HG02642 (cell line): ENCODE measurements around the gene C10orf95.
"Not testable (repeated sequence)": the region's sequence is repeated elsewhere in the genome, so short reads cannot be mapped to it uniquely, and the experiment has no call there.

Experiments
- ATAC-seq: cut with Tn5 transposase; IDR thresholded peaks from one replicate; pipeline ENCODE4 v1.9.1; 2021; ENCODE audit warnings: mild to moderate bottlenecking; ENCODE audit not compliant: unreplicated experiment, poor library complexity

The C10orf95 gene

DNA sequence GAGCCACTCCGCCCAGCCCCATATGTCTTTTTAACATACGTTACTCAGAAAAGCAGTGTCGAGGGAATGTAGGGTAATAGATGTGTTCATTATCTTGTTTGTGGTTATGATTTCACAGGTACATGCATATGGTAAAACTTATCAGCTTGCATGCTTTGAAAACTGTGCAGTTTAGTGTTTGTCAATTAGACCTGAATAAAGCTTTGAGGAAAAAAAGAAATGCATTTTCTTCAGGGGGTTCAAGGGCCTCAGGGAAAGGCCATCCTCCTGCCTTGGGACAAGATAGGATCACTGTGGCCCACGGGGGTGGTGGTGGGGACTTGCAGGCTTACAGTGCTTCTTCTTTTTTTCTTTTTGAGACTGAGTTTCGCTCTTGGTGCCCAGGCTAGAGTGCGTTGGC is 16.0 kb upstream of the C10orf95 start:
- ATAC-seq = no peak

- ATAC-seq = no peak
Observed at GRCh38 chr10:102465466-102465865, 14.1 kb upstream of the C10orf95 start.

DNA sequence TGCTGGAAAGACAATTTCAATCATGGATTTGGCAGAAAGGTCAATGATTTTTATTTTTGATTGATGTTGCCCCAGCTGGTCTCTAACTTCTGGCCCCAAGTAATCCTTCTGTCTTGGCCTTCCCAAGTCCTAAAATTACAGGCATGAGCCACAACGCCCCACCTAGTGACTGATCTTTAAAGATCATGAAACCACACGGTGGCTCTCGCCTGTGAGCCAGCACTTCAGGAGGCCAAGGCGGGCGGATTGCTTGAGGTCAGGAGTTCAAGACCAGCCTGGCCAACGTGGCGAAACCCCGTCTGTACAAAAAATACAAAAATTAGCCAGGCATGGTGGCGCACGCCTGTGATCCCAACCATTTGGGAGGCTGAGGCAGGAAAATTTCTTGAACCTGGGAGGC is 12.6 kb upstream of the C10orf95 start:
- no peak for ATAC-seq

GRCh38 chr10:102462512-102463054 is 11.2 kb upstream of the C10orf95 start:
- no peak for ATAC-seq

DNA sequence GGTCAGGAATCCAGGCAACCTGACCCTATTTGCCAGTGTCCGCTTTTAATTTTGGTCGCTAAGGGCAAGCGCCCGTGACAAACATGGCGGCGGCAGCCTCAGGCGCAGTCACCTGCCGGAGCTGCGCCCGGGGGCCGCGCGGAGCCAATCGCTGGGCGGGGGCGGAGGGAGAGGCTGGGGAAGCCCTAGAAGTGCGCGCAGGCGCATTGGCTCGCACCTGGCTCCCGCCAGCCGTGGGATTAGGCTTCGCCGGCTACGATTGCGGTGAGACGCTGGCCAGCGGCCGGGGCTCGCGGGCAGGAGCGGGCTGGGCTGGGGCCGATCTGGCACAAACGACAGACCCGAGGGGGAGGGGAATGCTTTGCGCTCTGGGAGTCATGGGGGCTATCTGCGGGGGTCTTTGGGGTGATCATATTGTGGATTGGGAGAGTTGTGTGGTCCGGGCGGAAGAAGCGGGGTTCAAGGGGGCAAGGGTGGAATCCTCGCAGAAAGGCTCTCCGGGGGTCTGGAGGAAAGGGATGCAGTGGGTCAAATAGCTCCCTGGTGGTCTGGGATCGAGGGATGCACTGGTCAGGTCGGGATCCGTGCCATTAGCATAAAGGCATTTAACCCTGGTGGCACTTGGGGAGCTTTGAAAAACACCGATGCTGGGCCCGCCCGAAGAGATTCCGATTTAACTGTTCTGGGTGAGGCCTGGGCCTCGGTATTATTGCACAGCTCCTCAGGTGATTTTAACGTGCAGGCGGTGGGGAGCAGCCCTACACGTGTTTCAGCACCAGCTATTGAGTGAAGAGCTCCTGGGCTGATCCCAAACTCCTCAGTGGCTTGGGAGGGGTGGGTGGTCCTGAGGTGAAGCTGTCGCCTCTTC is 10.1 kb upstream of the C10orf95 start:
- ATAC-seq = peak; percentile 92

DNA sequence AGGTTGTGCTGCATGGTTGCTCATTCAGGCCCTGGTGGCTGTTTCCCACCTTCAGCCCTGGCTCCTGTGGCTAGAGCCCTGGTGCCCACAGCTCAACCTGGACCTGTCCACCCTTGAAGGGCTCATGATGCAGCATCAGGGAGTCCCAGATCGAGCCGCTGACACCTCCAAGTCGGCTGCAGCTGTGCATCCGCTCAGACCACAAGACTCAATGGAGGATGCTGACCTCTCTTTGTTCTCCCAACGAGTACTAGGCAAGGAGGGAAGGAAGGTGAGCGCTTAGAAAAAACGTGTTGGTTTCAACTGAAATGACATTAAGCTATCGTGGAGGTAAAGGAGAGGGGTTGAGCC is 9.5 kb upstream of the C10orf95 start:
- peak; percentile 29 for ATAC-seq

GRCh38 chr10:102458656-102459055 is 7.3 kb upstream of the C10orf95 start:
- no peak for ATAC-seq

- ATAC-seq = no peak
Observed at GRCh38 chr10:102457591-102458150, 6.3 kb upstream of the C10orf95 start.

GRCh38 chr10:102455893-102456471 is 4.6 kb upstream of the C10orf95 start:
- ATAC-seq = no peak

GRCh38 chr10:102454662-102455487 is 3.5 kb upstream of the C10orf95 start:
- not testable (repeated sequence) for ATAC-seq

DNA sequence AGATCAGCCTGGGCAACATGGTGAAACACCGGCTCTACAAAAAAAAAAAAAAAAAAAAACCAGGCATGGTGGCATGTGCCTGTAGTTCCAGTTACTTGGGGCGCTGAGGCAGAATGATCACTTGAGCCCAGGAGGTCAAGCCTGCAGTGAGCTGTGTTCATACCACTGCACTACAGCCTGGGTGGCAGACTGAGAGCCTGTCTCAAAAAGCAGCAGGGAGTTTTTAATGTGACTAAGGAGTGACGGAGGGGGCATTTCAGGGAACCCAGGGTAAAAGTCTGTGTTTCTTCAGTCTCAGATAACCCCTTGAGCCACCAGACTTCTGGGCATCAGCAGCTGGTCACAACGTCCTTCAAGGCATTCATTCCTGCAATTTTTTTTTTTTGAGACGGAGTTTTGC is 2.2 kb upstream of the C10orf95 start:
- ATAC-seq = no peak

DNA sequence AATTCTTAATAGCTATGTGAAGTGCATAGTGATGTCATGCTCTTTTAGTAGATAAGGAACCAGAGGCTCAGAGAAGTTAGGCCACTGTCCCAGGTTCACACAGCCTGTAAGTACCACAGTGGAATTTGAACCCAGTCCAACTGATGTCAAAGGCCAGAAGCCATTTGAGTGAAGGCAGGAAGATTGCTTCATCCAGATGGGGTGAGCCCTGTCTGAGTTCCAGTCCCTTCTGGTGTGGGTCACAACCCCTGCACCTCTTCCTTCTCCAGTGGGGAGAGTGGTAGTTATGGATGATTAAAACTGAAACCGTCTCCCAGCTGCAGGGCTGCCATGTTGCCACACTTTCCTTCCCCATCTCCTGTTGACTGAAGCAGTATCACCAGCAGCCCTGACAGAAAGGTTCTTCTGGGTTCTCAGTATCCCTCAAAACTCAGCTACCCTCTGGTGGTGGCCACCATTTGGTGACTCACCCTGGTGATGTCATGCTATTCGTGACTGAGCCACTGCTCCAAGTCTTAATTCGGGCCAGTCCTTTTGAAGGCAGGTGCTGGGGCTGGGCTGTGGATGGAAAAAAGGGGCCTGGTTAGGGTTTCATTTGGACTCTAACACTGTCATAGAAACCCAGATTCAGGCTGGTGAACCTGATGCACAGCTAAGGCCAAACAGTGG is 1.5 kb upstream of the C10orf95 start:
- no peak for ATAC-seq

GRCh38 chr10:102450374-102451104 is 804 bp downstream of the C10orf95 start:
- peak; percentile 79 for ATAC-seq

DNA sequence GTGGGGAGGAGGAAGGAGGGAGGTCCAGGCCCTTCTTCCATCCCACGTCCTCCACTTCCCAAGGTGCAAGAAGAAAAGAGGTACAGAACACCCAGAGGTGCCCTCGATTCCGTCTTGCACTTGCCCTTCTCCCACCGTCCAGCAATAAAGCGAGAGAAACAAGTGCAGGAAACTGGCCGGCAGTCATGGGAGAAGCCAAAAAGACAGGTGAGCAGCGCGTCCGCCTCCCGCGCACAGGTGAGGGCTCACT is 1.3 kb downstream of the C10orf95 start:
- ATAC-seq = no peak

DNA sequence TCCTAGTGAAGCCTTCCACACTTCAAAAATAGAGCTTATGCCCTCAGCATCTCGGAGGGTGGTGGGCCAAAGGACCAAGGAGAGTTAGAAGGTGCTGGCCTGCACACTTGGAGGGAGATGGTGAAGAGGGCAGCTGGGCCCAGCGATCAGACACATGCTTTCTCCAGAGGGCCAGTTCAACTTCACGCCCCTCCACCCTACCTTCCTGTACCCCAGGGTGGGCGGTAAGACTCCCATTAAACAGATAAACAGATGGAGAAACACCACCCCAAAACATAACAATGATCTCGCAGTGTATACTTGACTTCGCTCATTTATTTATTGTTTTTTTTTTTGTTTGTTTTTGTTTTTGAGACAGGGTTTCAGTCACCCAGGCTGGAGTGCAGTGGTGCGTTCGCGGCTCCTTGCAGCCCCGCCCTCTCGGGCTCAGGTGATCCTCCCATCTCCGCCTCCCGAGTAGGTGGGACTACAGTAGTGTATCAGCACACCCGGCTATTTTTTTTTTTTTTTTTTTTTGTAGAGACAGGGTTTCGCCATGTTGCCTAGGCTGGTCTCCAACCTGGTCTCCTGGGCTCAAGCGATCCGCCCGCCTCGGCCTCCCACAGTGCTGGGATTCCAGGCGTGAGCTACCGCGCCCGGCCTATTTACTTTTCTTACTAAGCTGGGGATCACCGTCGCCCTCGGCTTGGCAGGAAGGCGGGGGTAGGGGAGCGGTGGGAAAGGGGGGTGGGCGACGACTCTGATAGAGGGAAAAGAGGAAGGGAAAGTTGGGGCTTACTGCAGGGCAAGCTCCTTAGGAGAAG is 1.8 kb downstream of the C10orf95 start:
- ATAC-seq = peak; percentile 58

DNA sequence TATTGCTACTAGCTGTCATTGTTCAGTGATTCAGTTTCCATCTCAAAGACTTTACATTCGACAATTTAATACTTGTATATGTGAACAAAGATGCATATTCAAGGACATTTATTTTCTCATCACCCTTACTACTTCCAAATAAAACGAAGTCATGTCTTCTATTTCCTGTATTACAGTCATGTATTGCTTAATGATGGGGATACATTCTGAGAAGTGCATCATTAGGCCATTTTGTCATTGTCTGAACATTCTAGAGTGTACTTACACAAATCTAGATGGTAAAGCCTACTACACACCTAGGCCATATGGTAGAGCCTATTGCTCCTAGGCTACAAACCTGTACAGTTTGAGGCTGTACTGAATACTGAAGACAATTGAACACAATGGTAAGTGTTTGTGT is 6.5 kb downstream of the C10orf95 start:
- no peak for ATAC-seq

- ATAC-seq = no peak
Observed at GRCh38 chr10:102438374-102438773, 13.0 kb downstream of the C10orf95 start.

DNA sequence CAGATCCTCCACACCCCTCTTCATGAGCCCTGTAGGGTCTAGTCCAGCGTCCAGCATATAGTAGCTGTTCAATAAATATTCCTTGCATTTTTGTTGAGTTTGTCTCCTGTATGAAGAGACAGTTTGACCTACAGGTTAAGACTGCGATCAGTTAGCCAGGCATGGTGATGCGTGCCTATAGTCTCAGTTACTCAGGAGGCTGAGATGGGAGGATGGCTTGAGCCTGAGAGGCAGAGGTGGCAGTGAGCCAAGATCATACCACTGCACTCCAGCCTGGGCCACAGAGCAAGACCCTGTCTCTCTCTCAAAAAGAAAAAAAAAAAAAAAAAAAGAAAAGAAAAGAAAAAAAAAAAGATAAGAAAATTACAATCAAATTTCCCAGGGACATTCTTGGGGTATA is 13.8 kb downstream of the C10orf95 start:
- no peak for ATAC-seq

GRCh38 chr10:102436312-102436711 is 15.0 kb downstream of the C10orf95 start:
- no peak for ATAC-seq
